Measurements from ENCODE around the gene UBE2D1. TPM values are rescaled to one million over a fixed set of nuclear protein-coding genes. Genes with fewer than 3 reads are reported as not detected.
A peak's percentile ranks its signal among the peaks of the same experiment; 100 is the strongest.

Gene UBE2D1
- total RNA-seq, 1 experiment from 2014 or later: 24.6 TPM

- TF ChIP-seq ZNF532 (CRISPR knock-in tag; IDR thresholded peaks at IDR 0.05; ENCODE audit: borderline replicate concordance) (no peak), SMAD4 (CRISPR knock-in tag; IDR thresholded peaks at IDR 0.05) (no peak), FOXP4 (CRISPR knock-in tag; IDR thresholded peaks at IDR 0.05) (no peak), USF1 (CRISPR knock-in tag; IDR thresholded peaks at IDR 0.05) (no peak), ZNF416 (CRISPR knock-in tag; IDR thresholded peaks at IDR 0.05) (no peak), ATF3 (CRISPR knock-in tag; conservative IDR thresholded peaks at IDR 0.05) (no peak)
Observed at GRCh38 chr10:58414270-58415041, 79.7 kb downstream of the UBE2D1 start (continued).

GRCh38 chr10:58415757-58416156 lies 81.0 kb downstream of the UBE2D1 start:
- peaks cover 23% of the 10 kb centered on the region for H3K9me3 Mint-ChIP-seq
- no peak overlapping the region for H3K27ac Mint-ChIP-seq
- no peaks in the 10 kb centered on the region for H3K27me3 Mint-ChIP-seq (ENCODE audit: low read depth)
- ChIA-PET POLR2A (no interaction called here), CTCF (interaction anchor here (1.7 to 3.1 kb wide), 2 partner anchors 114 to 125 kb away, joined by 5 to 32 read pairs; no protein-coding TSS in a partner anchor)
- peak; percentile 18; the same call in 1 of the 2 replicates for ATAC-seq
- H3K4me1 Mint-ChIP-seq: peaks cover 21% of the 10 kb centered on the region
- DNase-seq (ENCODE audit: low spot score): no peak
- H3K4me3 Mint-ChIP-seq: no peak overlapping the region
- peaks cover 5% of the 10 kb centered on the region; the same call in 1 of the 2 replicates for H3K36me3 Mint-ChIP-seq
- TF ChIP-seq ESRRA (CRISPR knock-in tag; IDR thresholded peaks at IDR 0.05; ENCODE audit: borderline replicate concordance) (no peak), ZNF396 (CRISPR knock-in tag; IDR thresholded peaks at IDR 0.05; ENCODE audit: borderline replicate concordance) (no peak), OVOL2 (CRISPR knock-in tag; IDR thresholded peaks at IDR 0.05; ENCODE audit: borderline replicate concordance) (no peak), ZNF512 (CRISPR knock-in tag; IDR thresholded peaks at IDR 0.05; ENCODE audit: borderline replicate concordance) (no peak), HMGXB4 (CRISPR knock-in tag; IDR thresholded peaks at IDR 0.05) (no peak), IRF2 (CRISPR knock-in tag; IDR thresholded peaks at IDR 0.05; ENCODE audit: borderline replicate concordance, low read depth) (no peak), MXD4 (CRISPR knock-in tag; IDR thresholded peaks at IDR 0.05; ENCODE audit: borderline replicate concordance) (no peak), ATF2 (CRISPR knock-in tag; IDR thresholded peaks at IDR 0.05; ENCODE audit: borderline replicate concordance, low read depth) (no peak), NR2C2 (CRISPR knock-in tag; IDR thresholded peaks at IDR 0.05) (no peak), FOXP1 (CRISPR knock-in tag; IDR thresholded peaks at IDR 0.05; ENCODE audit: borderline replicate concordance) (no peak), SMAD3 (CRISPR knock-in tag; IDR thresholded peaks at IDR 0.05; ENCODE audit: borderline replicate concordance) (no peak), SP1 (CRISPR knock-in tag; conservative IDR thresholded peaks at IDR 0.05) (no peak), JUN (CRISPR knock-in tag; IDR thresholded peaks at IDR 0.05) (no peak), ZMAT4 (CRISPR knock-in tag; IDR thresholded peaks at IDR 0.05) (no peak), CREB1 (CRISPR knock-in tag; IDR thresholded peaks at IDR 0.05) (no peak), TEAD4 (CRISPR knock-in tag; IDR thresholded peaks at IDR 0.05) (no peak)
